ENCODE results near the gene NRG3. TPM values are rescaled to one million over a fixed set of nuclear protein-coding genes. Genes with fewer than 3 reads are reported as not detected.
"Not testable (repeated sequence)": the region's sequence is repeated elsewhere in the genome, so short reads cannot be mapped to it uniquely, and the experiment has no call there.

The NRG3 gene
- total RNA-seq, 2 donors from 2014 or later, result 1.7 to 2.3 TPM

DNA sequence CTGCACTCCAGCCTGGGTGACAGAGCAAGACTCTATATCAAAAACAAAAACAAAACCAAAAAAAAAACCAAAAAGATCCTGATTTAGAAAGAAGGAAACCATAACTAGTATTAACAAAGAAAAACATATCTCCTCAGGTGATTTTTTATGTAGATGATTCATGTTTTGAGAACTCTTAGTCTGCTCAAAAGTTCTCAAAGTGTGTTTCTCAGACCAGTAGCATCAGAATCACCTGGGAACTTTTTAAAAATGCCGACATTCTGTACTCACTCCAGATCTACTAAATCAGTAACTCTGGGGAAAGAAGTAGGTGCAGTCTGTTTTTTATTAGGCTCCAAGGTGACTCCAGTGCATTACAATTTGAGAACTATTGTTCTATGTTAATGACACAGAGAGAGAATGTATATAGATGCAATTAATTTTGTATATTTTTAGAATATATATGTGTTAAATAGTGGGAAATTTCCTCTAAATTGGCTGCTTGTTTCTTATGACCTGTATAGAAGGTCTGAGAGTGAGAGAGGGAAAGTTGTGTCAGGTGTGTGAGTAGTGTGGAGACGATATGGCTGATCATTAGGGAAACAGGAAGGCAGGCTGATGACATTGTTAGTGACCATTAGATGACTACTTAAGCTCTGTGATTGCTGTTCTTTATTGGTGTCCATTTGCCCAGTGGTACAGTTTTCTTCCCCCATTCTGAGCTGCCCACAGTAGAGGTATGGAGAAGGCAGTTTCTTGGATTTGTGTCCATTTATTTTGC lies 1075.0 kb downstream of the NRG3 start:
- peaks cover 4% of the 10 kb centered on the region for H3K4me1 Mint-ChIP-seq

DNA sequence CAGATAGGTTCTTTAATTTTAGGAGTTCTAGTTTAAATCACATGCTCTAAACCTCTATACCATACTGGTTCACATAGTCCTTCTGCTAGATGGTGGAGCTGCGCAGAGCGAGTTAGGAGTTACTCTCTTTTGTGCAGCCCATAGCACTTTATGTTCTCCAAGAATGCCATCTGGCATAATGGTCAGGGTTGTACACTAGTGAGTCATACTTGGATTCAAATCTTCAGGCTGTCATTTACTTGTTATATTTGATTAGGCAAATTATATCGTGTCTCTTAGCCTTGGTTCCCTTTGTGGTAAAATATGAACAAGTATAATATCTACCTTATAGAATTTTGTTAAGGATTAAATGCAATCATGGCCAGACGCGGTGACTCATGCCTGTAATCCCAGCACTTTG lies 1078.3 kb downstream of the NRG3 start:
- 87 to 99% methylated on average over 2 to 4 of the region's 5 CpGs for WGBS, 2 experiments (ENCODE audit: insufficient coverage in 1 of 2, insufficient read length in 1 of 2)
- TF ChIP-seq, protein P1, sequence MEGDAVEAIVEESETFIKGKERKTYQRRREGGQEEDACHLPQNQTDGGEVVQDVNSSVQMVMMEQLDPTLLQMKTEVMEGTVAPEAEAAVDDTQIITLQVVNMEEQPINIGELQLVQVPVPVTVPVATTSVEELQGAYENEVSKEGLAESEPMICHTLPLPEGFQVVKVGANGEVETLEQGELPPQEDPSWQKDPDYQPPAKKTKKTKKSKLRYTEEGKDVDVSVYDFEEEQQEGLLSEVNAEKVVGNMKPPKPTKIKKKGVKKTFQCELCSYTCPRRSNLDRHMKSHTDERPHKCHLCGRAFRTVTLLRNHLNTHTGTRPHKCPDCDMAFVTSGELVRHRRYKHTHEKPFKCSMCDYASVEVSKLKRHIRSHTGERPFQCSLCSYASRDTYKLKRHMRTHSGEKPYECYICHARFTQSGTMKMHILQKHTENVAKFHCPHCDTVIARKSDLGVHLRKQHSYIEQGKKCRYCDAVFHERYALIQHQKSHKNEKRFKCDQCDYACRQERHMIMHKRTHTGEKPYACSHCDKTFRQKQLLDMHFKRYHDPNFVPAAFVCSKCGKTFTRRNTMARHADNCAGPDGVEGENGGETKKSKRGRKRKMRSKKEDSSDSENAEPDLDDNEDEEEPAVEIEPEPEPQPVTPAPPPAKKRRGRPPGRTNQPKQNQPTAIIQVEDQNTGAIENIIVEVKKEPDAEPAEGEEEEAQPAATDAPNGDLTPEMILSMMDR (conservative IDR thresholded peaks at IDR 0.05), result no peak
- DNase-seq, result no peak
- Histone ChIP-seq H3K27me3 (ENCODE audit: control insufficient read depth, insufficient read depth, low read length, poor library complexity, severe bottlenecking) (no peaks in the 10 kb centered on the region), H3K9me3 (ENCODE audit: control insufficient read depth, low read length) (peaks cover 12% of the 10 kb centered on the region), H3K36me3 (ENCODE audit: control insufficient read depth, insufficient read depth, low read length) (no peaks in the 10 kb centered on the region), H3K27ac (ENCODE audit: low read depth, low read length) (no peak overlapping the region), H3K9ac (ENCODE audit: extremely low read depth, low read length, poor library complexity, severe bottlenecking) (no peak overlapping the region), H3K4me1 (ENCODE audit: control insufficient read depth, insufficient read depth, low read length) (peaks cover 9% of the 10 kb centered on the region), H3K4me3 (ENCODE audit: low read length) (no peak overlapping the region)
- peaks cover 2% of the 10 kb centered on the region for H3K27me3 Mint-ChIP-seq (ENCODE audit: insufficient read depth)
- no peaks in the 10 kb centered on the region for H3K9me3 Mint-ChIP-seq
- H3K4me3 Mint-ChIP-seq, result no peak overlapping the region
- peaks cover 16% of the 10 kb centered on the region for H3K4me1 Mint-ChIP-seq
- H3K36me3 Mint-ChIP-seq (ENCODE audit: low read depth), result no peaks in the 10 kb centered on the region
- no peak overlapping the region for H3K27ac Mint-ChIP-seq

More for the DNA sequence above, 1075.0 kb downstream of the NRG3 start:
- Mint-ChIP-seq H3K4me3 (no peak overlapping the region), H3K27ac (no peak overlapping the region), H3K9me3 (peaks cover 15% of the 10 kb centered on the region), H3K36me3 (ENCODE audit: low read depth) (no peaks in the 10 kb centered on the region), H3K27me3 (ENCODE audit: insufficient read depth) (peaks cover 2% of the 10 kb centered on the region)
- peaks cover 41% of the 10 kb centered on the region for H3K9me3 ChIP-seq (ENCODE audit: control insufficient read depth, low read length)
- H3K36me3 ChIP-seq (ENCODE audit: control insufficient read depth, insufficient read depth, low read length), result no peaks in the 10 kb centered on the region
- H3K27ac ChIP-seq (ENCODE audit: low read depth, low read length), result no peak overlapping the region
- DNase-seq, result no peak
- TF ChIP-seq, protein P1 (conservative IDR thresholded peaks at IDR 0.05), result no peak
- WGBS, 2 experiments (ENCODE audit: insufficient coverage in 1 of 2, insufficient read length in 1 of 2), result 96% methylated on average over 2 of the region's 2 CpGs; no CpG with 5 or more reads in 1 of the 2 experiments
- no peak overlapping the region for H3K9ac ChIP-seq (ENCODE audit: extremely low read depth, low read length, poor library complexity, severe bottlenecking)
- H3K4me3 ChIP-seq (ENCODE audit: low read length), result no peak overlapping the region
- H3K27me3 ChIP-seq (ENCODE audit: control insufficient read depth, insufficient read depth, low read length, poor library complexity, severe bottlenecking), result no peaks in the 10 kb centered on the region
- H3K4me1 ChIP-seq (ENCODE audit: control insufficient read depth, insufficient read depth, low read length), result no peaks in the 10 kb centered on the region

DNA sequence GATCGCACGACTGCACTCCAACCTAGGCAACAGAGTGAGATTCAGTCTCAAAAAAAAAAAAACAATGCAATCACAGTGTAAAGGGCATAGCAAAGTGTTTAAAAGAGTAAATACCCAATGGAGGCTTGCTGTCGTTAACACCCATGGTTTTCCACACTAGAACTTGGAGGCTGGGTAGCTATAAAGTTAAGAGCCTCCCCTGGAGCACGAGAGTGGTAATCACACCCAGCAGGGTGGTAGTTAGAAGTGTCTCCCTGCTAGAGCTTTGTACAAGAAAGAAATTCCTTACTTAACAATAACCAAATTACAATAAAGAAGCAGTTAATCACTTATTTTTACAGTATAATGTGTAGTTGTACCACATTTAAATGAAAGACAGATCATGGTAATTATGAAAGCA lies 1078.9 kb downstream of the NRG3 start:
- 67 to 73% methylated on average over 3 to 4 of the region's 4 CpGs for WGBS, 2 experiments (ENCODE audit: insufficient coverage in 1 of 2, insufficient read length in 1 of 2)
- Histone ChIP-seq H3K36me3 (ENCODE audit: control insufficient read depth, insufficient read depth, low read length) (no peaks in the 10 kb centered on the region), H3K9me3 (ENCODE audit: control insufficient read depth, low read length) (peaks cover 6% of the 10 kb centered on the region), H3K27ac (ENCODE audit: low read depth, low read length) (no peak overlapping the region), H3K4me1 (ENCODE audit: control insufficient read depth, insufficient read depth, low read length) (peaks cover 9% of the 10 kb centered on the region), H3K4me3 (ENCODE audit: low read length) (no peak overlapping the region), H3K9ac (ENCODE audit: extremely low read depth, low read length, poor library complexity, severe bottlenecking) (no peak overlapping the region), H3K27me3 (ENCODE audit: control insufficient read depth, insufficient read depth, low read length, poor library complexity, severe bottlenecking) (no peaks in the 10 kb centered on the region)
- Mint-ChIP-seq H3K9me3 (no peaks in the 10 kb centered on the region), H3K36me3 (ENCODE audit: low read depth) (no peaks in the 10 kb centered on the region), H3K27me3 (ENCODE audit: insufficient read depth) (peaks cover 2% of the 10 kb centered on the region), H3K4me3 (no peak overlapping the region), H3K4me1 (peaks cover 20% of the 10 kb centered on the region), H3K27ac (no peak overlapping the region)
- TF ChIP-seq, protein P1 (conservative IDR thresholded peaks at IDR 0.05), result peak; percentile 51
- no peak for DNase-seq

DNA sequence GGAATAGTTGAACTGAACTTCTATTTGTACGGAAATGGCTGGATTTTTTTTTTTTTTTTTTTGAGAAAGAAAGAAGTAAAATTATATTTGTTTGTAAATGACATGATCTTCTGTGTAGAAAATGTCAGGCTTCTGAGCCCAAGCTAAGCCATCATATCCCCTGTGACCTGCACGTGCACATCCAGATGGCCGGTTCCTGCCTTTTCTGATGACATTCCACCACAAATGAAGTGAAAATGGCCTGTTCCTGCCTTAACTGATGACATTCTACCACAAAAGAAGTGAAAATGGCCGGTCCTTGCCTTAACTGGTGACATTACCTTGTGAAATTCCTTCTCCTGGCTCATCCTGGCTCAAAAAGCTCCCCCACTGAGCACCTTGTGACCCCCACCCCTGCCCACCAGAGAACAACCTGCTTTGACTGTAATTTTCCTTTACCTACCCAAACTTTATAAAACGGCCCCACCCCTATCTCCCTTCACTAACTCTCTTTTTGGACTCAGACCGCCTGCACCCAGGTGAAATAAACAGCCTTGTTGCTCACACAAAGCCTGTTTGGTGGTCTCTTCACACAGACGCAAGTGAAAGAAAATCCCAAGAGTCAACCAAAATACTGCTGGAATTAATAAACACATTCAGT lies 1085.5 kb downstream of the NRG3 start:
- H3K4me1 ChIP-seq (ENCODE audit: control insufficient read depth, insufficient read depth, low read length), result peaks cover 16% of the 10 kb centered on the region
- H3K36me3 ChIP-seq (ENCODE audit: control insufficient read depth, insufficient read depth, low read length); H3K27me3 Mint-ChIP-seq (ENCODE audit: insufficient read depth); H3K9ac ChIP-seq (ENCODE audit: extremely low read depth, low read length, poor library complexity, severe bottlenecking); H3K9me3 Mint-ChIP-seq; H3K4me3 ChIP-seq (ENCODE audit: low read length); H3K27ac ChIP-seq (ENCODE audit: low read depth, low read length); H3K27me3 ChIP-seq (ENCODE audit: control insufficient read depth, insufficient read depth, low read length, poor library complexity, severe bottlenecking); H3K4me3 Mint-ChIP-seq; H3K36me3 Mint-ChIP-seq (ENCODE audit: low read depth); H3K9me3 ChIP-seq (ENCODE audit: control insufficient read depth, low read length): not testable (repeated sequence)
- Mint-ChIP-seq H3K27ac (peak overlapping the region; percentile 93), H3K4me1 (peaks cover 58% of the 10 kb centered on the region)
- 62 to 72% methylated on average over 3 to 7 of the region's 7 CpGs for WGBS, 2 experiments (ENCODE audit: insufficient coverage in 1 of 2, insufficient read length in 1 of 2)
- DNase-seq, result peak; percentile 67

All from endodermal cell (in vitro differentiated cells).